Heart right ventricle (tissue), 16 donors: Measurements from ENCODE around the gene MS4A6A. TPM values are rescaled to one million over a fixed set of nuclear protein-coding genes. Genes with fewer than 3 reads are reported as not detected.
"Not testable (repeated sequence)": the region's sequence is repeated elsewhere in the genome, so short reads cannot be mapped to it uniquely, and the experiment has no call there.

Experiments
- ATAC-seq, 8 donors: fragments of 200-7000 bp; cut with Tn5 transposase; one replicate each; pipeline ENCODE4 v1.9.1; 2020; ENCODE audit warnings: mild to moderate bottlenecking in 8 of 8, moderate library complexity in 8 of 8, moderate number of reproducible peaks in 1 of 8
- DNase-seq, 2 donors: peaks; one replicate each; pipeline ENCODE4 v3.0.0-alpha.2; 2020
- H3K27ac ChIP-seq, 10 donors: fragments of 200-600 bp; sonication (generic) in 2 of 10; one replicate each; pipeline versions ENCODE4 v1.5.0 to v1.8.0; 2020 to 2022; ENCODE audit warnings: mild to moderate bottlenecking in 3 of 10
- H3K27me3 ChIP-seq, 7 donors: fragments of 200-600 bp; one replicate each; pipeline ENCODE4 v1.8.0; 2021 to 2022; ENCODE audit warnings: mild to moderate bottlenecking in 2 of 7
- H3K36me3 ChIP-seq, 9 donors: fragments of 200-600 bp; sonication (generic) in 1 of 9; one replicate each; pipeline versions ENCODE4 v1.5.0 to v1.8.0; 2020 to 2022; ENCODE audit warnings: mild to moderate bottlenecking in 2 of 9
- H3K4me1 ChIP-seq, 9 donors: fragments of 200-600 bp; sonication (generic) in 1 of 9; one replicate each; pipeline versions ENCODE4 v1.5.0 to v1.8.0; 2020 to 2022; ENCODE audit warnings: mild to moderate bottlenecking in 4 of 9
- H3K4me3 ChIP-seq, 10 donors: fragments of 200-600 bp; sonication (generic) in 2 of 10; one replicate each; pipeline versions ENCODE4 v1.5.0 to v1.8.0; 2020 to 2022; ENCODE audit warnings: mild to moderate bottlenecking in 7 of 10, moderate library complexity in 2 of 10
- H3K9me3 ChIP-seq, 11 donors: fragments of 200-600 bp in 10 of 11; sonication (generic) in 2 of 11; one replicate each; pipeline versions ENCODE4 v1.5.0 to v1.8.0; 2013 to 2022; ENCODE audit warnings: mild to moderate bottlenecking in 2 of 11, control low read depth in 1 of 11, moderate library complexity in 1 of 11
- CTCF ChIP-seq, 9 donors: fragments of 200-600 bp; sonication (generic) in 2 of 9; IDR thresholded peaks; one replicate each; pipeline versions ENCODE4 v1.5.0 to v1.8.0; 2021 to 2022; ENCODE audit warnings: antibody characterized with exemption in 9 of 9, mild to moderate bottlenecking in 5 of 9, moderate library complexity in 1 of 9
- WGBS, 2 donors: extraction: QIAGEN DNeasy Blood & Tissue Kit; methylation state at CpG; one replicate each; pipeline ENCODE4 v1.1.7; 2013; ENCODE audit warnings: inconsistent platforms in 1 of 2; 5-methylcytosine and 5-hydroxymethylcytosine counted together
- intact Hi-C, 10 donors: fragments of 100-400 bp; cut with DNase I; formaldehyde crosslinking; loops; one replicate each; pipeline versions ENCODE4 v1.11.1 to v1.14.2; 2022
- polyA plus RNA-seq, 2 donors: library from polyadenylated mRNA; stranded (reverse); fragments of 200-250 nt; gene quantifications; one replicate each; pipeline ENCODE4 v1.2.3, GENCODE V29; 2013
- total RNA-seq, 10 donors: library from RNA; stranded (reverse); fragmentation: NEBNext Ultra II Directional in 3 of 10; extraction: Animal tissue kit (Norgen Biotek cat#: 25700) in 3 of 10; gene quantifications; one replicate each; pipeline versions ENCODE4 v1.2.1 to v1.2.4, GENCODE V29; 2021 to 2023
- donor health status: Arrhythmogenic right ventricular cardiomyopathy.
- donor health status: ischemic (EF 13 %, LVEDD 7.1; RV severe dilation, severe dysfunction).
- donor health status: healthy with polysubstance abuse.
- donor health status: DM: no; HTN: yes; CAD: no.
- donor health status: DM: no; HTN: no; CAD: no.
- donor health status: ischemic (EF 25% LVEDD 6.9; RV normal size, moderate dysfunction).
- donor health status: ischemic (EF 25% LVEDD 5.7; RV mildly dilated, moderate dysfunction).
- donor health status: healthy.
- donor health status: DM: yes; HTN: yes; CAD: no.
- donor health status: Ischemic cardiomyopathy.
- donor health status: ischemic (EF 35%, LVEDD 5.7; RV mildly dilated, moderate dysfunction).
- donor health status: nonischemic (EF 11% LVEDD 7.7; RV severe dilation, severe dysfunction).
- donor health status: DM: yes; HTN: yes; CAD: no.
- donor health status: PGD.
- donor health status: ischemic (EF 29% LVEDD 5.4; RV normal size, mild dysfunction).
- donor health status: nonischemic (EF 23%, LVEDD 6.1; RV moderate dilation, normal function).

The MS4A6A gene
- total and polyA plus RNA-seq, 12 donors, result 7.9 to 168 (median 22.3) TPM

- TF ChIP-seq CTCF (IDR thresholded peaks at IDR 0.05), result no peak
- no peak for DNase-seq
- intact Hi-C loops, result no loop called here
- Histone ChIP-seq H3K27me3 (peaks cover 0 to 1% (median 0%) of the 10 kb centered on the region in 7 donors), H3K27ac (no peak overlapping the region), H3K9me3 (no peaks in the 10 kb centered on the region), H3K4me3 (no peak overlapping the region), H3K36me3 (no peaks in the 10 kb centered on the region), H3K4me1 (no peaks in the 10 kb centered on the region)
- ATAC-seq, result no peak
- 16 to 42% methylated on average over 1 of the region's 1 CpG for WGBS, 2 donors
Observed at GRCh38 chr11:60208951-60209350, 26.1 kb upstream of the MS4A6A start.

- WGBS, 2 donors, result 63 to 79% methylated on average over 4 of the region's 4 CpGs
- H3K27ac ChIP-seq, result no peak overlapping the region
- no peaks in the 10 kb centered on the region for H3K9me3 ChIP-seq
- no peak for ATAC-seq
- H3K4me1 ChIP-seq, result no peaks in the 10 kb centered on the region
- no peak overlapping the region for H3K4me3 ChIP-seq
- no peaks in the 10 kb centered on the region for H3K36me3 ChIP-seq
- TF ChIP-seq CTCF (IDR thresholded peaks at IDR 0.05), result no peak
- DNase-seq, result no peak
- no peaks in the 10 kb centered on the region for H3K27me3 ChIP-seq
- intact Hi-C loops, result no loop called here
Observed at GRCh38 chr11:60208146-60208895, 25.4 kb upstream of the MS4A6A start.

- peaks cover 0 to 4% (median 0%) of the 10 kb centered on the region in 11 donors for H3K9me3 ChIP-seq
- intact Hi-C loops, result no loop called here
- TF ChIP-seq CTCF (IDR thresholded peaks at IDR 0.05), result no peak
- no peak overlapping the region for H3K27ac ChIP-seq
- WGBS, 2 donors, result 89 to 97% methylated on average over 1 of the region's 1 CpG
- no peaks in the 10 kb centered on the region for H3K4me1 ChIP-seq
- no peaks in the 10 kb centered on the region for H3K36me3 ChIP-seq
- ATAC-seq, result no peak
- no peak for DNase-seq
- H3K4me3 ChIP-seq, result no peak overlapping the region
- no peaks in the 10 kb centered on the region for H3K27me3 ChIP-seq
Observed at GRCh38 chr11:60206616-60207015, 23.7 kb upstream of the MS4A6A start.

GRCh38 chr11:60204922-60205321 is 22.0 kb upstream of the MS4A6A start:
- intact Hi-C loops, result no loop called here
- no peak overlapping the region for H3K4me3 ChIP-seq
- H3K4me1 ChIP-seq, result no peaks in the 10 kb centered on the region
- 83 to 87% methylated on average over 4 of the region's 4 CpGs for WGBS, 2 donors
- no peaks in the 10 kb centered on the region for H3K27me3 ChIP-seq
- no peak for TF ChIP-seq CTCF (IDR thresholded peaks at IDR 0.05)
- H3K9me3 ChIP-seq, result peaks cover 0 to 4% (median 0%) of the 10 kb centered on the region in 11 donors
- H3K27ac ChIP-seq, result no peak overlapping the region
- DNase-seq, result no peak
- no peaks in the 10 kb centered on the region for H3K36me3 ChIP-seq
- ATAC-seq, result no peak

- ATAC-seq, H3K9me3 ChIP-seq, H3K27me3 ChIP-seq, DNase-seq, H3K36me3 ChIP-seq, intact Hi-C loops, H3K27ac ChIP-seq, H3K4me1 ChIP-seq, H3K4me3 ChIP-seq: not testable (repeated sequence)
- 95 to 96% methylated on average over 14 to 21 of the region's 26 CpGs for WGBS, 2 donors
Observed at GRCh38 chr11:60201334-60201733, 18.5 kb upstream of the MS4A6A start.
